ENCODE results near the gene FCN3.

Gene FCN3

GRCh38 chr1:27356619-27357280 lies 17.9 kb downstream of the FCN3 start:
- DNase-seq = no peak

- DNase-seq = no peak
Measured at GRCh38 chr1:27356277-27356618, 18.4 kb downstream of the FCN3 start.

GRCh38 chr1:27355683-27356082 lies 18.9 kb downstream of the FCN3 start:
- no peak for DNase-seq

GRCh38 chr1:27353629-27354028 lies 21.0 kb downstream of the FCN3 start:
- DNase-seq = no peak

GRCh38 chr1:27353166-27353565 lies 21.5 kb downstream of the FCN3 start:
- no peak for DNase-seq

- no peak for DNase-seq
Measured at GRCh38 chr1:27351541-27352107, 23.0 kb downstream of the FCN3 start.

- DNase-seq = no peak
Measured at GRCh38 chr1:27350663-27351540, 23.7 kb downstream of the FCN3 start.

- peak; percentile 15 for DNase-seq
Measured at GRCh38 chr1:27349784-27350662, 24.6 kb downstream of the FCN3 start.

GRCh38 chr1:27348861-27349783 lies 25.5 kb downstream of the FCN3 start:
- no peak for DNase-seq

GRCh38 chr1:27346991-27347624 lies 27.5 kb downstream of the FCN3 start:
- DNase-seq = no peak

GRCh38 chr1:27346357-27346756 lies 28.3 kb downstream of the FCN3 start:
- no peak for DNase-seq

GRCh38 chr1:27345272-27345671 lies 29.4 kb downstream of the FCN3 start:
- DNase-seq = no peak

- DNase-seq = peak; percentile 34
Measured at GRCh38 chr1:27343639-27344025, 31.0 kb downstream of the FCN3 start.

- no peak for DNase-seq
Measured at GRCh38 chr1:27342778-27343638, 31.6 kb downstream of the FCN3 start.

GRCh38 chr1:27342391-27342777 lies 32.2 kb downstream of the FCN3 start:
- no peak for DNase-seq

GRCh38 chr1:27341525-27342252 lies 32.9 kb downstream of the FCN3 start, which contains the start of gene SYTL1:
SYTL1 (plus strand) TSS chr1:27342022; CDS start chr1:27345335, 3,313 bp downstream.
- peak; percentile 32 for DNase-seq

GRCh38 chr1:27339213-27339612 lies 35.4 kb downstream of the FCN3 start:
- no peak for DNase-seq

- DNase-seq = no peak
Measured at GRCh38 chr1:27338751-27339150, 35.9 kb downstream of the FCN3 start.

GRCh38 chr1:27336756-27337155 lies 37.9 kb downstream of the FCN3 start:
- DNase-seq = no peak
